Peyer's patch (tissue), 4 donors: Measurements from ENCODE around the gene CTDSPL.

Source experiments
- POLR2A ChIP-seq, 2 donors: fragments of 450-650 bp; IDR thresholded peaks; one replicate each; pipeline ENCODE4 v1.5.1; 2017; ENCODE audit warnings: antibody characterized with exemption in 2 of 2, mild to moderate bottlenecking in 2 of 2, moderate library complexity in 2 of 2
- TF ChIP-seq, protein P1 (sequence below), 6 experiments: fragments of 450-650 bp in 4 of 6; fragments of 200-600 bp in 2 of 6; sonication (generic) in 1 of 6; IDR thresholded peaks; one replicate each; pipeline ENCODE4 v1.5.1; 2017 to 2019; ENCODE audit warnings: antibody characterized with exemption in 6 of 6, mild to moderate bottlenecking in 3 of 6, moderate library complexity in 1 of 6

DNA sequence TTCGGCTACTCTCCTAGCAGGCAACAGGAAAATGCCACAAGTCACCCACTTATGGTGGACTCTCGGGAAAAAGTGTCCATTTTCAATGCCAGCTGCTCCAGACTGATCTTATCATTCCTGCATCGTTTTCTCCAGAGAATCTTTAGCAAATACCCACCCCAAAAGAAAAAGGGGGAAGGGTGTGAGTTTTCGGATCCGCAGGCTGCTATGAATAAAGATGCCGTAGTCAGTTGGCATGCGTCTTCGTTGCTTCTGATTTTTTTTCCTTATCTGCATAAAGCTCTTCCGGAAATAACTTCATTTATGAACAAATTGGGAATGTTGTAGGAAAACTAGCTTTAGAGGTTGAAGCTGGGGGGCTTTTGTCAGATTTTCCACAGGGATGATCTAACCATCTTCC lies 106.5 kb downstream of the CTDSPL start:
- TF ChIP-seq, protein P1, sequence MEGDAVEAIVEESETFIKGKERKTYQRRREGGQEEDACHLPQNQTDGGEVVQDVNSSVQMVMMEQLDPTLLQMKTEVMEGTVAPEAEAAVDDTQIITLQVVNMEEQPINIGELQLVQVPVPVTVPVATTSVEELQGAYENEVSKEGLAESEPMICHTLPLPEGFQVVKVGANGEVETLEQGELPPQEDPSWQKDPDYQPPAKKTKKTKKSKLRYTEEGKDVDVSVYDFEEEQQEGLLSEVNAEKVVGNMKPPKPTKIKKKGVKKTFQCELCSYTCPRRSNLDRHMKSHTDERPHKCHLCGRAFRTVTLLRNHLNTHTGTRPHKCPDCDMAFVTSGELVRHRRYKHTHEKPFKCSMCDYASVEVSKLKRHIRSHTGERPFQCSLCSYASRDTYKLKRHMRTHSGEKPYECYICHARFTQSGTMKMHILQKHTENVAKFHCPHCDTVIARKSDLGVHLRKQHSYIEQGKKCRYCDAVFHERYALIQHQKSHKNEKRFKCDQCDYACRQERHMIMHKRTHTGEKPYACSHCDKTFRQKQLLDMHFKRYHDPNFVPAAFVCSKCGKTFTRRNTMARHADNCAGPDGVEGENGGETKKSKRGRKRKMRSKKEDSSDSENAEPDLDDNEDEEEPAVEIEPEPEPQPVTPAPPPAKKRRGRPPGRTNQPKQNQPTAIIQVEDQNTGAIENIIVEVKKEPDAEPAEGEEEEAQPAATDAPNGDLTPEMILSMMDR (IDR thresholded peaks at IDR 0.05): no peak
- TF ChIP-seq POLR2A (IDR thresholded peaks at IDR 0.05): no peak
